OCI-LY3 (cell line): Measurements from ENCODE around the gene DDX19B.

Experiments
- H2AFZ ChIP-seq: fragments of 200-600, 300-600 bp; shearing (Covaris generic); 2 replicates; pipeline ENCODE4 v1.6.0; 2014; ENCODE audit warnings: antibody characterized with exemption, low read depth, low read length
- H3K27ac ChIP-seq: fragments of 200-600, 300-600 bp; sonication (generic); 2 replicates; pipeline ENCODE4 v1.5.1; 2014; ENCODE audit warnings: mild to moderate bottlenecking, low read length, moderate library complexity, mixed read lengths
- H3K27me3 ChIP-seq: fragments of 200-600, 300-600 bp; sonication (generic); 2 replicates; pipeline ENCODE4 v1.6.1; 2014; ENCODE audit warnings: low read depth, low read length, mixed read lengths
- H3K36me3 ChIP-seq: fragments of 200-600, 300-600 bp; sonication (generic); replicated peaks from 2 replicates; pipeline ENCODE3; 2014; ENCODE audit warnings: low read depth, low read length, mixed read lengths
- H3K4me1 ChIP-seq: fragments of 300-600, 200-600 bp; sonication (generic); 2 replicates; pipeline ENCODE4 v1.6.1; 2014; ENCODE audit warnings: low read length, mixed read lengths
- H3K4me2 ChIP-seq: fragments of 200-600, 300-600 bp; sonication (generic); 2 replicates; pipeline ENCODE4 v1.6.1; 2014; ENCODE audit warnings: low read length, mixed read lengths
- H3K4me3 ChIP-seq: fragments of 300-600, 200-600 bp; sonication (generic); 2 replicates; pipeline ENCODE4 v1.5.1; 2014; ENCODE audit warnings: antibody characterized with exemption, mild to moderate bottlenecking, low read length, moderate library complexity
- H3K79me2 ChIP-seq: fragments of 300-600, 200-600 bp; shearing (Covaris generic); 2 replicates; pipeline ENCODE4 v1.6.1; 2014; ENCODE audit warnings: mild to moderate bottlenecking, low read length, mixed read lengths
- H3K9ac ChIP-seq: fragments of 300-600, 200-600 bp; shearing (Covaris generic); 2 replicates; pipeline ENCODE4 v1.6.0; 2014; ENCODE audit warnings: mild to moderate bottlenecking, low read length, moderate library complexity
- H3K9me3 ChIP-seq: fragments of 200-600, 300-600 bp; shearing (Covaris generic); 2 replicates; pipeline ENCODE4 v1.6.1; 2014; ENCODE audit warnings: low read length, mixed read lengths; ENCODE audit not compliant: insufficient read depth
- H4K20me1 ChIP-seq: fragments of 200-600, 300-600 bp; sonication (generic); 2 replicates; pipeline ENCODE4 v1.6.1; 2016; ENCODE audit warnings: low read length, mixed read lengths; ENCODE audit not compliant: insufficient read depth
- EZH2phosphoT487 ChIP-seq: fragments of 200-600 bp; shearing (Covaris generic); IDR thresholded peaks from 2 replicates; pipeline ENCODE4 v1.6.1; 2018; ENCODE audit warnings: antibody characterized with exemption, mixed run types, low read depth
- TF ChIP-seq, protein P1 (sequence below): fragments of 200-600, 300-600 bp; sonication (generic); IDR thresholded peaks from 2 replicates; pipeline ENCODE4 v1.5.1; 2014; ENCODE audit warnings: antibody characterized with exemption, low read length, low read depth

The DDX19B gene

DNA sequence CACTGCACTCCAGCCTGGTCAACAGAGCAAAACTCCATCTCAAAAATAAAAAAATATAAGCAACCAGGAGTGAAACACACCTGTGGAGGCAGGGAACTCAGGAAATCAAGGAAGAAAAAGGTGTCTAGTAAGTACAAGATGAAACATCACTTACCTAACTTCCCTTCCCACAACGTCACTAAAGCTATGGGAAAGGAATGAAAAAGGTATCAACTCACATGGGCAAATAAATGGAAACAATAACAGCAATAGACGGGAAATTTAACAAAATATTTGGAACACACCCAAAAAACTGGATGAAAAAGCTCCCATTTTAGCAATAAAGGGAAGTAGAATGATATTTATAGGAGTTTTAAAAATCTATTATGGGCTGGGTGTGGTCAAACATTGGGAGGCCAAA is 78.8 kb downstream of the DDX19B start:
- no peak overlapping the region for H3K4me3 ChIP-seq
- no peak overlapping the region for H3K4me2 ChIP-seq
- H3K9me3 ChIP-seq: no peaks in the 10 kb centered on the region
- peaks cover 25% of the 10 kb centered on the region for H3K36me3 ChIP-seq
- no peak overlapping the region for H3K27ac ChIP-seq
- TF ChIP-seq, protein P1, sequence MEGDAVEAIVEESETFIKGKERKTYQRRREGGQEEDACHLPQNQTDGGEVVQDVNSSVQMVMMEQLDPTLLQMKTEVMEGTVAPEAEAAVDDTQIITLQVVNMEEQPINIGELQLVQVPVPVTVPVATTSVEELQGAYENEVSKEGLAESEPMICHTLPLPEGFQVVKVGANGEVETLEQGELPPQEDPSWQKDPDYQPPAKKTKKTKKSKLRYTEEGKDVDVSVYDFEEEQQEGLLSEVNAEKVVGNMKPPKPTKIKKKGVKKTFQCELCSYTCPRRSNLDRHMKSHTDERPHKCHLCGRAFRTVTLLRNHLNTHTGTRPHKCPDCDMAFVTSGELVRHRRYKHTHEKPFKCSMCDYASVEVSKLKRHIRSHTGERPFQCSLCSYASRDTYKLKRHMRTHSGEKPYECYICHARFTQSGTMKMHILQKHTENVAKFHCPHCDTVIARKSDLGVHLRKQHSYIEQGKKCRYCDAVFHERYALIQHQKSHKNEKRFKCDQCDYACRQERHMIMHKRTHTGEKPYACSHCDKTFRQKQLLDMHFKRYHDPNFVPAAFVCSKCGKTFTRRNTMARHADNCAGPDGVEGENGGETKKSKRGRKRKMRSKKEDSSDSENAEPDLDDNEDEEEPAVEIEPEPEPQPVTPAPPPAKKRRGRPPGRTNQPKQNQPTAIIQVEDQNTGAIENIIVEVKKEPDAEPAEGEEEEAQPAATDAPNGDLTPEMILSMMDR: no peak
- TF ChIP-seq EZH2phosphoT487: no peak
- peaks cover 11% of the 10 kb centered on the region; the same call in 1 of the 2 replicates for H3K79me2 ChIP-seq
- H4K20me1 ChIP-seq: no peaks in the 10 kb centered on the region
- no peak overlapping the region for H3K9ac ChIP-seq
- peaks cover 15% of the 10 kb centered on the region; the same call in 1 of the 2 replicates for H3K4me1 ChIP-seq
- no peaks in the 10 kb centered on the region for H3K27me3 ChIP-seq
- H2AFZ ChIP-seq: no peak overlapping the region

DNA sequence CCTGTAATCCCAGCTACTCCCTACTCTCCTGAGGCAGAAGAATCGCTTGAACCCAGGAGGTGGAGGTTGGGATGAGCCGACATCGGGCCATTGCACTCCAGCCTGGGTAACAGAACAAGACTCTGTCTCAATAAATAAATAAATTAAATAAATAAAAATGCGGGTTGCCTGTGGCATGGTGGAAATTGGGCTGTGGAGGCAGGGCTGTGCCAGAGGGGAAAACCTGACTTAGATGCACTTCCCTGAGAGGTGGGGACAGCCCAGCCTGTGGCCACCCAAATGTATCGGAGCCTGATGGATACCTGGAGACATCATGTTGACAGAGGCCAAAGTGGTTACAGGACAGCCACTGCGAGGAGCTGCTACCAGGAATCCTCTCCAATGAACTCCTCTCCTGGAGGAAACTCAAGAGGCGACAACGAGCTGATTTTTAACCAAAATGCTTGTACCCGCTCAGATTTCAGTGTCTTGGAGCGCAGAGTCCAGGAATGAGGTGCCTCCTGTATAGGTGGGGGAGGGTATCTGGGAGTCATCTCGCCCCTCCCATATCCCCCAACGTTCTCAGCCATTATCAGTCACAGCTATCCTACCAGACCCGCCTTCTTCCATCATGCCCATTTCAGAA is 80.0 kb downstream of the DDX19B start:
- Histone ChIP-seq H3K9ac (no peak overlapping the region), H3K4me1 (peaks cover 15% of the 10 kb centered on the region; the same call in 1 of the 2 replicates), H3K36me3 (peaks cover 26% of the 10 kb centered on the region), H3K9me3 (no peaks in the 10 kb centered on the region), H3K4me2 (no peak overlapping the region), H3K27ac (no peak overlapping the region), H3K27me3 (no peaks in the 10 kb centered on the region), H2AFZ (no peak overlapping the region), H4K20me1 (no peaks in the 10 kb centered on the region), H3K4me3 (no peak overlapping the region), H3K79me2 (peaks cover 11% of the 10 kb centered on the region; the same call in 1 of the 2 replicates)
- TF ChIP-seq EZH2phosphoT487: no peak
- TF ChIP-seq, protein P1: no peak

DNA sequence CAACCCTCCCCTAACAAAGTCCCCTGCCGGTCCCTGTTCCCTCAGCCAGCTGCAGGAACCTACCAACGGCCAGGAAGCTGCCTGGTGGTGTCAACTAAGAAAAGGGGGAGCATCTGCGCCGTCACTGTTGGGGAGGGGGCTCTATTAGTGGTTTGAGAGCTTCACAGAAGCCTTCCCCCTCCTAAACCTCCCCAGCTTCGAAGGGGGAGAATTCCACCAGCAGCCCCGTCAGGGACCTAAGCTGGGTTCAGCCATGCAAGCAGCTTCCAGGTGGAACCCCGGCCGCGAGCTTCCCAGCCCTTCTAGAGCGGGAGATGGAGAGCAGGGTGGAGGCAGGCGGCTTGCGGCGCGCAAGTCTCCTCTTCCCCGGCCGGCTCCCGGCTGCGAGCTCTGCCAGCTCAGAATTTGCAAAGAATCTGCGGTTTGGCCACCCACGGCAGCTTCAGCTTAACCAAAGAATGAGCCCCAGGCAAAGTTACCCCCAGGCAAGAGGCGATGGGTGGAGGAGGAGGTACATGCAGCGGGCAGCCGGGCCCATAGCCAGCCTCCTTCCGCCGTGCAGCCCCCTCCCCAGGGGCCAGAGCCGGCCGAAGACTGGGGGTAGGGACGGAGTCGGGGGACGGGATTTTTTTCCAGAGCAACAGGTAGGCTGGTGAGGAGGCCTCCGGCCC is 81.4 kb downstream of the DDX19B start:
- Histone ChIP-seq H3K4me1 (peaks cover 15% of the 10 kb centered on the region; the same call in 1 of the 2 replicates), H3K4me3 (peak overlapping the region; percentile 82), H3K27ac (peak overlapping the region; percentile 62)

More for the DNA sequence above, 81.4 kb downstream of the DDX19B start:
- Histone ChIP-seq H3K79me2 (peaks cover 11% of the 10 kb centered on the region; the same call in 1 of the 2 replicates), H3K27me3 (no peaks in the 10 kb centered on the region), H2AFZ (no peak overlapping the region), H3K9me3 (no peaks in the 10 kb centered on the region), H3K4me2 (peak overlapping the region; percentile 96), H4K20me1 (no peaks in the 10 kb centered on the region), H3K9ac (peak overlapping the region; percentile 66), H3K36me3 (peaks cover 28% of the 10 kb centered on the region)
- TF ChIP-seq, protein P1: no peak
- TF ChIP-seq EZH2phosphoT487: no peak
